ENCODE data around the gene SEMA5A. TPM values are rescaled to one million over a fixed set of nuclear protein-coding genes. Genes with fewer than 3 reads are reported as not detected.

SEMA5A gene
- total RNA-seq, 2 donors from 2014 or later: 0.14 to 0.23 TPM

GRCh38 chr5:9094582-9094981 is 451.3 kb downstream of the SEMA5A start:
- Mint-ChIP-seq H3K4me1 (ENCODE audit: low read depth) (no peaks in the 10 kb centered on the region), H3K4me3 (no peak overlapping the region), H3K36me3 (ENCODE audit: insufficient read depth in 2 of 2) (no peaks in the 10 kb centered on the region), H3K9me3 (peaks cover 0 to 5% of the 10 kb centered on the region in 2 donors), H3K27ac (no peak overlapping the region), H3K27me3 (ENCODE audit: low read depth) (no peaks in the 10 kb centered on the region)
- ATAC-seq (replicated peaks in 1 of 2) (no peak), DNase-seq (no peak)

- no peaks in the 10 kb centered on the region for H3K36me3 Mint-ChIP-seq (ENCODE audit: insufficient read depth in 2 of 2)
- no peak overlapping the region for H3K27ac Mint-ChIP-seq
- H3K4me1 Mint-ChIP-seq (ENCODE audit: low read depth): no peaks in the 10 kb centered on the region
- peaks cover 0 to 6% of the 10 kb centered on the region in 2 donors for H3K9me3 Mint-ChIP-seq
- H3K27me3 Mint-ChIP-seq (ENCODE audit: low read depth): no peaks in the 10 kb centered on the region
- DNase-seq: no peak
- H3K4me3 Mint-ChIP-seq: no peak overlapping the region
- no peak for ATAC-seq (replicated peaks in 1 of 2)
These were observed 453.8 kb downstream of the SEMA5A start for GRCh38 chr5:9091896-9092662.

GRCh38 chr5:9090381-9091026 is 455.4 kb downstream of the SEMA5A start:
- Mint-ChIP-seq H3K36me3 (ENCODE audit: insufficient read depth in 2 of 2) (peaks cover 0 to 1% of the 10 kb centered on the region in 2 donors), H3K27ac (no peak overlapping the region), H3K27me3 (ENCODE audit: low read depth) (no peaks in the 10 kb centered on the region), H3K4me1 (ENCODE audit: low read depth) (no peaks in the 10 kb centered on the region), H3K9me3 (peaks cover 2 to 6% of the 10 kb centered on the region in 2 donors), H3K4me3 (no peak overlapping the region)
- no peak for ATAC-seq (replicated peaks in 1 of 2)
- no peak for DNase-seq

- ATAC-seq (replicated peaks in 1 of 2): no peak
- H3K27ac Mint-ChIP-seq: no peak overlapping the region
- no peaks in the 10 kb centered on the region for H3K27me3 Mint-ChIP-seq (ENCODE audit: low read depth)
These were observed 456.0 kb downstream of the SEMA5A start for GRCh38 chr5:9089893-9090292.

GRCh38 chr5:9082996-9083395 is 462.9 kb downstream of the SEMA5A start:
- H3K27me3 Mint-ChIP-seq (ENCODE audit: low read depth): no peaks in the 10 kb centered on the region
- peaks cover 7 to 16% of the 10 kb centered on the region in 2 donors for H3K9me3 Mint-ChIP-seq
- ATAC-seq (replicated peaks in 1 of 2) (no peak), DNase-seq (no peak)
- H3K4me3 Mint-ChIP-seq: no peak overlapping the region
- H3K4me1 Mint-ChIP-seq (ENCODE audit: low read depth): no peaks in the 10 kb centered on the region
- H3K36me3 Mint-ChIP-seq (ENCODE audit: insufficient read depth in 2 of 2): peaks cover 0 to 5% of the 10 kb centered on the region in 2 donors
- no peak overlapping the region for H3K27ac Mint-ChIP-seq

More at GRCh38 chr5:9089893-9090292, 456.0 kb downstream of the SEMA5A start:
- no peak for DNase-seq
- peaks cover 2 to 6% of the 10 kb centered on the region in 2 donors for H3K9me3 Mint-ChIP-seq
- peaks cover 0 to 1% of the 10 kb centered on the region in 2 donors for H3K36me3 Mint-ChIP-seq (ENCODE audit: insufficient read depth in 2 of 2)
- no peak overlapping the region for H3K4me3 Mint-ChIP-seq
- no peaks in the 10 kb centered on the region for H3K4me1 Mint-ChIP-seq (ENCODE audit: low read depth)

DNA sequence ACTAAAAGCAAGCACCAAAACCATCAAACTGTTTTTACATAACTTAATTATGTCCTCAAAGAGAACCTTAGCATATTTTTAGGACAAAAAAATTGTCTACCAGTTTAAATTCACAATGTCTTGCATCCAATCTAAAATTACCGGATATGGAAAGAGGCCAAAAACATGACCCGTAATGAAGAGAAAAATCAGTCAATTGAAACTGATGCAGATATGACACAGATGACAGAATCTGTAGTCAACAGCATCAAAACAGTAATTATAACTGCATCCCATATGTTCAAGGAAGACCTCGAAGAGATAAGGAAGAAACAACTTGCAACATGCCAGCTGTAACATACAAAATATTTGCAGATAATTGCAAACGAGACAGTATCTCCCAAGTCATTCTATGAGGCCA is 473.2 kb downstream of the SEMA5A start:
- Mint-ChIP-seq H3K36me3 (ENCODE audit: insufficient read depth in 2 of 2) (no peaks in the 10 kb centered on the region), H3K9me3 (peaks cover 1 to 2% of the 10 kb centered on the region in 2 donors), H3K27ac (no peak overlapping the region), H3K4me3 (no peak overlapping the region), H3K4me1 (ENCODE audit: low read depth) (no peaks in the 10 kb centered on the region), H3K27me3 (ENCODE audit: low read depth) (no peaks in the 10 kb centered on the region)
- DNase-seq: no peak
- ATAC-seq (replicated peaks in 1 of 2): no peak

DNA sequence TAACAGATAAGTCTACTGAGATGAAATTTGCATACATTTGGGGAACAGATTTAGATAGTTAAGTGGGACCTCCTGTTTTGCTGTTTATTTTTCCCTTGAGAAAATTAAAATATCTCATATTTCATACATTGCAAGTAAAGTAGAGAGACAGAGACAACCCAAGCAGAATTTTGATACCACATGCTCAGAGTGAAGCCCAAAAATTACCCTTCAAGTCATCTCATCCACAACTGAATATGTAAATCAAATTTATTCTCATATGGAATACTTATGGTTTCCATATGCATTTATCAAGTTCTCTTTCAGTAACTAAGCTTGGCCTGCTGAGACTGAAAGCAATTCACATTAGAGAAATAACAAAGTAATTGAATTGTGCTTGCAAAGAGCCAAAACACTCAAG is 474.4 kb downstream of the SEMA5A start:
- no peak for ATAC-seq (replicated peaks in 1 of 2)

DNA sequence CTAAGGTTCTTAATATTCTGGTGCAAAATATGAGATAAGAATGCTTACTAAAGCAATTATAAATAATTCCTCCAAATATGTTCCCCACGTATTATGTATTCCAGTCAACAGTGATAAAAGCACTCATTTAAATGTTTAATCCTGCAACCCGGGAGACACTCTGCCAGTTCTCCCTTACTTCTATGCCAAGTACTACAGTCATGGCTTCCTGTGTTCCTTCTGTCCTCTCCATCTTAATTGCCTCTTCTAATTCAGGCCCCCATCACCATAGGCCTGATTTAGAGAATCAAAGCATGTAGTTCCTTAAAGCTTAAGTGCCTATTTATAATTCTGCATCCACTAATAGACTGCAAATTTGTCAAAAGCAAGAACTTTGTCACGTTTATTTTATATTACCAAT is 474.8 kb downstream of the SEMA5A start:
- Mint-ChIP-seq H3K27ac (no peak overlapping the region), H3K4me3 (no peak overlapping the region), H3K27me3 (ENCODE audit: low read depth) (no peaks in the 10 kb centered on the region), H3K36me3 (ENCODE audit: insufficient read depth in 2 of 2) (no peaks in the 10 kb centered on the region), H3K9me3 (peaks cover 1 to 2% of the 10 kb centered on the region in 2 donors), H3K4me1 (ENCODE audit: low read depth) (no peaks in the 10 kb centered on the region)
- no peak for DNase-seq
- ATAC-seq (replicated peaks in 1 of 2): no peak

More for the DNA sequence above, 474.4 kb downstream of the SEMA5A start:
- no peak for DNase-seq
- no peaks in the 10 kb centered on the region for H3K36me3 Mint-ChIP-seq (ENCODE audit: insufficient read depth in 2 of 2)
- no peaks in the 10 kb centered on the region for H3K4me1 Mint-ChIP-seq (ENCODE audit: low read depth)
- no peaks in the 10 kb centered on the region for H3K27me3 Mint-ChIP-seq (ENCODE audit: low read depth)
- no peak overlapping the region for H3K4me3 Mint-ChIP-seq
- no peak overlapping the region for H3K27ac Mint-ChIP-seq
- peaks cover 1 to 2% of the 10 kb centered on the region in 2 donors for H3K9me3 Mint-ChIP-seq

GRCh38 chr5:9069650-9070049 is 476.2 kb downstream of the SEMA5A start:
- H3K4me3 Mint-ChIP-seq: no peak overlapping the region
- no peak overlapping the region for H3K27ac Mint-ChIP-seq
- peaks cover 0 to 1% of the 10 kb centered on the region in 2 donors for H3K9me3 Mint-ChIP-seq
- H3K4me1 Mint-ChIP-seq (ENCODE audit: low read depth): no peaks in the 10 kb centered on the region
- DNase-seq (no peak), ATAC-seq (replicated peaks in 1 of 2) (no peak)
- no peaks in the 10 kb centered on the region for H3K27me3 Mint-ChIP-seq (ENCODE audit: low read depth)
- no peaks in the 10 kb centered on the region for H3K36me3 Mint-ChIP-seq (ENCODE audit: insufficient read depth in 2 of 2)

DNA sequence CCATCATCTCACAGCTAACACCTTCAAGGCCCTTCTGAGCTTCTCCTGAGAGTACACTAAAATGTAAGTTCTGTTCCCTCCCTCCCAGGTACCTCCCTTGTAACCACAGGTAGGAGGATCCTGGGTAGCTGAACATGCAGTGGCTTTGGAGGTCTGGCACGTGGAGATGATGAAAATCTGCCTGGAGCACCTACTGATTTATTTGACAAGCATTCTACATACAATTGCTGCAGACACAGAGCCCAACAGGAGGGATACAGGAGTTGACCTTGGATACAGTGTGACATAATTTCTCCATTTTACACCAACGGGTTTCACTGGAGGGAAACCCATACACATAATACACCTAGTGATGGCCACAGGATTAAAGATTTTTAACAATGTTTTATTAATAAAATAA is 478.7 kb downstream of the SEMA5A start:
- no peak for DNase-seq
- Mint-ChIP-seq H3K9me3 (no peaks in the 10 kb centered on the region), H3K27ac (no peak overlapping the region), H3K36me3 (ENCODE audit: insufficient read depth in 2 of 2) (no peaks in the 10 kb centered on the region), H3K4me1 (ENCODE audit: low read depth) (no peaks in the 10 kb centered on the region), H3K27me3 (ENCODE audit: low read depth) (no peaks in the 10 kb centered on the region), H3K4me3 (no peak overlapping the region)
- ATAC-seq (replicated peaks in 1 of 2): no peak

- H3K36me3 Mint-ChIP-seq (ENCODE audit: insufficient read depth in 2 of 2): peaks cover 0 to under 1% of the 10 kb centered on the region in 2 donors
- H3K9me3 Mint-ChIP-seq: peaks cover 0 to under 1% of the 10 kb centered on the region in 2 donors
- DNase-seq: no peak
- H3K4me1 Mint-ChIP-seq (ENCODE audit: low read depth): no peaks in the 10 kb centered on the region
- H3K27me3 Mint-ChIP-seq (ENCODE audit: low read depth): no peaks in the 10 kb centered on the region
- no peak overlapping the region for H3K4me3 Mint-ChIP-seq
- H3K27ac Mint-ChIP-seq: no peak overlapping the region
- no peak for ATAC-seq (replicated peaks in 1 of 2)
These were observed 479.5 kb downstream of the SEMA5A start for GRCh38 chr5:9066349-9066748.

GRCh38 chr5:9063615-9064245 is 482.1 kb downstream of the SEMA5A start:
- peaks cover 0 to 3% of the 10 kb centered on the region in 2 donors for H3K36me3 Mint-ChIP-seq (ENCODE audit: insufficient read depth in 2 of 2)
- ATAC-seq (replicated peaks in 1 of 2): no peak
- no peaks in the 10 kb centered on the region for H3K4me1 Mint-ChIP-seq (ENCODE audit: low read depth)

DNA sequence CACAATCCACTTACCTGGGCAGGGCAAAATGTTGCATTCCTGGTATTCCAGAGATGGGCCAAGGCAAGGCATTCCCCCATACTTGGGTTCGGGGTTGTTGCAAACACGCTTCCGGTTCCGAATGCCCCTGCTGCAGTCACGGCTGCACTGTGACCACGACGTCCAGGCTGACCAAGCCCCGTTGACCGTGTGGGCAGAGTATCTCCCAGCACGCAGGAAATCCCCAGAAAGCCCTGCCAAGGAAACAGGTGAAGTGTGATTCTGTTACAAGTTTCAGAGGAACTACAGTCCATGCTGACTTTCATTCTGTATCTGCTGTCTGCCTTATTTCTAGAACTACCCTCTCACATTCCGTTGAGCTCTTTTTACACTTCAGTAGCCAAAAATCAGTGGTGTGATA is 483.0 kb downstream of the SEMA5A start:
- no peaks in the 10 kb centered on the region for H3K4me1 Mint-ChIP-seq (ENCODE audit: low read depth)
- DNase-seq (no peak), ATAC-seq (replicated peaks in 1 of 2) (no peak)
- H3K27ac Mint-ChIP-seq: no peak overlapping the region
- H3K36me3 Mint-ChIP-seq (ENCODE audit: insufficient read depth in 2 of 2): peaks cover 0 to 3% of the 10 kb centered on the region in 2 donors
- peaks cover 0 to 2% of the 10 kb centered on the region in 2 donors for H3K9me3 Mint-ChIP-seq
- no peak overlapping the region for H3K4me3 Mint-ChIP-seq
- no peaks in the 10 kb centered on the region for H3K27me3 Mint-ChIP-seq (ENCODE audit: low read depth)

More at GRCh38 chr5:9063615-9064245, 482.1 kb downstream of the SEMA5A start:
- Mint-ChIP-seq H3K27ac (no peak overlapping the region), H3K27me3 (ENCODE audit: low read depth) (no peaks in the 10 kb centered on the region), H3K9me3 (peaks cover 0 to 2% of the 10 kb centered on the region in 2 donors), H3K4me3 (no peak overlapping the region)
- no peak for DNase-seq
